Tibial artery (tissue), 4 donors: ENCODE data around the gene ATP2B2.

Experiments
- DNase-seq, 2 donors: peaks; one replicate each; pipeline ENCODE4 v3.0.0-alpha.2; 2019
- H3K27ac ChIP-seq, 2 donors: fragments of 200-600 bp; sonication (generic) in 1 of 2; 1 replicate in 1 of 2; 2 replicates in 1 of 2; pipeline ENCODE4 v1.5.1; 2018 to 2019; ENCODE audit warnings: mild to moderate bottlenecking in 1 of 2
- H3K27me3 ChIP-seq, 2 donors: fragments of 200-600 bp; sonication (generic) in 1 of 2; one replicate each; pipeline versions ENCODE4 v1.5.1 to v1.6.0; 2016 to 2019
- H3K36me3 ChIP-seq, 3 donors: fragments of 200-600 bp; sonication (generic) in 2 of 3; one replicate each; pipeline ENCODE4 v1.5.1; 2016 to 2019; ENCODE audit warnings: mild to moderate bottlenecking in 2 of 3
- H3K4me1 ChIP-seq, 4 donors: fragments of 200-600 bp; sonication (generic) in 2 of 4; 1 replicate in 3 of 4; 2 replicates in 1 of 4; pipeline ENCODE4 v1.5.1; 2016 to 2019
- H3K4me3 ChIP-seq, 2 donors: fragments of 200-600 bp; sonication (generic) in 1 of 2; 1 replicate in 1 of 2; 2 replicates in 1 of 2; pipeline ENCODE4 v1.5.1; 2018 to 2019; ENCODE audit warnings: mild to moderate bottlenecking in 2 of 2
- H3K9me3 ChIP-seq, 3 donors: fragments of 200-600 bp; sonication (generic) in 1 of 3; one replicate each; pipeline ENCODE4 v1.5.1; 2016 to 2019
- CTCF ChIP-seq, 2 experiments: fragments of 200-600 bp in 1 of 2; fragments of 450-650 bp in 1 of 2; IDR thresholded peaks; one replicate each; pipeline ENCODE4 v1.5.1; 2017 to 2019; ENCODE audit warnings: antibody characterized with exemption in 2 of 2, mild to moderate bottlenecking in 1 of 2, moderate library complexity in 1 of 2
- intact Hi-C: fragments of 100-400 bp; cut with DNase I; formaldehyde crosslinking; loops from one replicate; pipeline ENCODE4 v1.15.0; 2023; ENCODE audit warnings: low total_unique reads

The ATP2B2 gene

GRCh38 chr3:10495614-10496013, 9.8 kb downstream of the ATP2B2 start:
- Histone ChIP-seq H3K36me3 (no peaks in the 10 kb centered on the region), H3K9me3 (no peaks in the 10 kb centered on the region), H3K27me3 (peaks cover 0 to 5% of the 10 kb centered on the region in 2 donors), H3K27ac (no peak overlapping the region), H3K4me3 (no peak overlapping the region), H3K4me1 (no peaks in the 10 kb centered on the region)
- intact Hi-C loops, result no loop called here
- no peak for TF ChIP-seq CTCF (IDR thresholded peaks at IDR 0.05)
- DNase-seq, result no peak

DNA sequence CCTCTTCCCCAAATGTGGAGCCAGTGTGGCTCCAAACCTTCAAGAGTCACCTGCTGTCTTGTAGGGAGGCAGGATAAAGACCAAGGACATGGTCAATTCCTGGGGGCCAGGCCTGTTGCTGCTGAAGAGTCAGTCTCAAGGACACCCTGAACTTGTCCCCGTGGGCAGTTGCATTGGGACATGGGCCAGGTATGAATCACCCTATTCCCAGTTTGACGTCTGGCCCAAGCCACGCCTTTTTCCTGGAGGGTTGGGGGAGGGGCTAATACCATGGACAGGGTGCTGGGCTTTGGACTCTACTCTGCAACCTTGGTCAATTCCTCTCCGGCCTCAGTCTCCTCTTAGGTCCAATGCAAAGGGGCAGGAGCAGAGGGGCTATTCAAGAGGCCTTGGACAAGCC, 10.4 kb downstream of the ATP2B2 start:
- no peak overlapping the region for H3K27ac ChIP-seq

DNA sequence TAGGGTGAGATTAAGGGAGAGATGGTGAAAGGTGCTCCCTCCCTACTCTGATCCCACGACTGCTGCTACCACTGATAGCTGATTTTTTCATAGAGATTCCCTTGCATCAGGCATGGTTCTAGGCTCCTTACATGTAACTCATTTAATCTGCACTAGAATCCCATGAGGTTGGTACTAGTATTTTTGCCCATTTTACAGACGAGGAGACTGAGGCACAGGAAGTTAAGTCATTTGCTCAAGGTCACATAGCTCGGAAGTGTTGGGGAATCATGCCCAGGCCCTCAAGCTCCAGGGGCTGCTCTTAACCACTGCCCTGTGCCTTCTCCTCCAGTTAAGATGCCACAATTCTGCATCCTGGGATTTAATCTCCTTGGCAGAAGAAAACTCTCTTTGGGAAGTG, 11.2 kb downstream of the ATP2B2 start:
- no peaks in the 10 kb centered on the region for H3K4me1 ChIP-seq
- no peaks in the 10 kb centered on the region for H3K36me3 ChIP-seq
- intact Hi-C loops, result no loop called here
- H3K9me3 ChIP-seq, result no peaks in the 10 kb centered on the region
- peaks cover 0 to 5% of the 10 kb centered on the region in 2 donors for H3K27me3 ChIP-seq
- H3K27ac ChIP-seq, result no peak overlapping the region
- TF ChIP-seq CTCF (IDR thresholded peaks at IDR 0.05), result no peak
- DNase-seq, result no peak
- no peak overlapping the region for H3K4me3 ChIP-seq

More for the DNA sequence above, 10.4 kb downstream of the ATP2B2 start:
- H3K4me3 ChIP-seq, result no peak overlapping the region
- no peak for TF ChIP-seq CTCF (IDR thresholded peaks at IDR 0.05)
- intact Hi-C loops, result no loop called here
- no peaks in the 10 kb centered on the region for H3K36me3 ChIP-seq
- no peaks in the 10 kb centered on the region for H3K9me3 ChIP-seq
- H3K27me3 ChIP-seq, result peaks cover 0 to 5% of the 10 kb centered on the region in 2 donors
- DNase-seq, result no peak
- H3K4me1 ChIP-seq, result no peaks in the 10 kb centered on the region

GRCh38 chr3:10493202-10493589, 12.2 kb downstream of the ATP2B2 start:
- Histone ChIP-seq H3K36me3 (no peaks in the 10 kb centered on the region), H3K27ac (no peak overlapping the region), H3K4me1 (no peaks in the 10 kb centered on the region), H3K4me3 (no peak overlapping the region), H3K27me3 (peaks cover 0 to 5% of the 10 kb centered on the region in 2 donors), H3K9me3 (no peaks in the 10 kb centered on the region)
- TF ChIP-seq CTCF (IDR thresholded peaks at IDR 0.05), result no peak
- DNase-seq, result no peak
- intact Hi-C loops, result no loop called here

DNA sequence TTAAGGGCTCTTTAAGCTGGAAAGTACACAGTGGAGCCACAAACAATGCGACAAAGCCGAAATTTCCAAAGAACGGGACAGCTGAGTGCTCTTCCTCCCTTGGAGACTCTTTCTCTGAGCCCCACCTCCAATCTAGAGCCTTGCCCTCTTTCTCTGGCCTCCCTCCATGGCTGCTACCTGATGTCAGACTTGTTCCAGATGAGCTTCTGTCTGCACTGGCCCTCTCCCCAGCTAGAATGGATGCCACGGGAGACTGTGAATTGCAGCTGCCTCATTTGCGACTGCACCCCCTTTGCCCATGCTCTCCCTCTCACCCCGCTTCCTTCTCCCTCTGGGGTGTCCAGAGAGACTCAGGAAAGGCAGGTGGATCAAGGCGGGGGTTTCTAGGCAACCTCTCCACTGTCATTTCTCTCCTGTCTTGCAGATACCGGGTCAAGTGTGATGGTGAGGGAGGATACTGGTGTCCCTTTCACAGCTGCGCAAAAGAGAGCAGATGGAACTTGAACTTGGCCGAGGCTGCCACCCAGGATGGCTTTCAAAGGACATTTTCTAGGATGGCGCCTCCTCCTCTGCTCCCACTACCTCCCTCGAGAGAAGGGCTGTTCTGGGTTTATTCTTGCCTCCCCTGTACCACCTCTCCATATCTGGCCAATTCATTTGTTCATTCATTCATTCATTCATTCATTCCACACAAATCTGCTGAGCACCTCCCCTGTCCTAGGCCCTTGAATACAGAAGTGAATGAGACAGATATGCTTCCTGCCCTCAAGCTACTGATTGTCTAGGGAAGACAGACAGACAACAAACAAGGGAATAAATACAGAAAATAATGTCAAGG, 12.8 kb downstream of the ATP2B2 start:
- no peak overlapping the region for H3K4me3 ChIP-seq
- no peak overlapping the region for H3K27ac ChIP-seq
- intact Hi-C loops, result no loop called here
- H3K36me3 ChIP-seq, result no peaks in the 10 kb centered on the region
- H3K27me3 ChIP-seq, result peaks cover 0 to 5% of the 10 kb centered on the region in 2 donors
- no peaks in the 10 kb centered on the region for H3K4me1 ChIP-seq
- H3K9me3 ChIP-seq, result no peaks in the 10 kb centered on the region
- no peak for DNase-seq
- TF ChIP-seq CTCF (IDR thresholded peaks at IDR 0.05), result no peak
